Vagina (tissue), 2 donors: Measurements from ENCODE around the gene PRAMEF15. TPM values are rescaled to one million over a fixed set of nuclear protein-coding genes. Genes with fewer than 3 reads are reported as not detected.
A peak's percentile ranks its signal among the peaks of the same experiment; 100 is the strongest.
"Not testable (repeated sequence)": the region's sequence is repeated elsewhere in the genome, so short reads cannot be mapped to it uniquely, and the experiment has no call there.

Experiments used
- DNase-seq, 2 donors: peaks; one replicate each; pipeline ENCODE4 v3.0.0-alpha.2; 2017; ENCODE audit errors: extremely low spot score in 2 of 2
- H3K27ac ChIP-seq: fragments of 200-600 bp; sonication (generic); one replicate; pipeline ENCODE4 v1.5.1; 2019
- H3K27me3 ChIP-seq: fragments of 200-600 bp; sonication (generic); one replicate; pipeline ENCODE4 v1.5.1; 2019
- H3K36me3 ChIP-seq, 2 donors: fragments of 200-600 bp; sonication (generic); one replicate each; pipeline ENCODE4 v1.5.1; 2017 to 2019
- H3K4me1 ChIP-seq: fragments of 200-600 bp; sonication (generic); one replicate; pipeline ENCODE4 v1.5.1; 2019
- H3K4me3 ChIP-seq, 2 donors: fragments of 200-600 bp; sonication (generic); 1 replicate in 1 of 2; 2 replicates in 1 of 2; pipeline ENCODE4 v1.5.1; 2016 to 2019
- H3K9me3 ChIP-seq: fragments of 200-600 bp; sonication (generic); one replicate; pipeline ENCODE4 v1.5.1; 2019
- intact Hi-C: fragments of 100-400 bp; cut with DNase I; formaldehyde crosslinking; loops from one replicate; pipeline ENCODE4 v1.15.1; 2023
- total RNA-seq: library from RNA; depleted of rRNA; stranded (reverse); fragments of >200 nt; gene quantifications from one replicate; pipeline ENCODE4 v1.2.3, GENCODE V29; 2016

The PRAMEF15 gene
- not detected for total RNA-seq

GRCh38 chr1:13315281-13315680 is at the start of gene PRAMEF15:
Gene PRAMEF15, plus strand, starts transcription at chr1:13315581. Its CDS starts 2,827 bp downstream, at chr1:13318408.
- H3K27me3 ChIP-seq, H3K4me1 ChIP-seq, intact Hi-C loops, DNase-seq, H3K36me3 ChIP-seq, H3K4me3 ChIP-seq, H3K27ac ChIP-seq, H3K9me3 ChIP-seq: not testable (repeated sequence)

GRCh38 chr1:13277016-13277415 is 38.4 kb upstream of the PRAMEF15 start:
- intact Hi-C loops, H3K27me3 ChIP-seq, H3K27ac ChIP-seq, H3K36me3 ChIP-seq, H3K4me1 ChIP-seq, DNase-seq, H3K9me3 ChIP-seq, H3K4me3 ChIP-seq: not testable (repeated sequence)

DNA sequence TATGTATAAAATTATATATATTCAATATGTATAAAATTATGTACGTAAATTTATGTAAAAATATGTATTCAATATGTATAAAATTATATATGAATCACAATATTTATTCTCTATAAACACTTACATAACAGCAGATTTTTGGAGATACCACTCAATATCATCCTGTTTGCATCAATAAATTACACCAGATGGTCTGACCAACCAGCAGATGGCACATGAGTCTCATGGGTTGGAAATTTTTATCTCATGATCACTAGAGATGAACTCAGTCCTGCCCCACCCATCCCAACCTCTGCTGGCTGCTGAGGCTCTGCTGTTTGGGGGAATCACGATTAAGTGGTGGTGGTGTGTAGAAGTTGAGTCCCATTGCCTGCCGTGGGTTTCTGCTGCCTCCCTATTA is 35.8 kb upstream of the PRAMEF15 start:
- DNase-seq, H3K9me3 ChIP-seq, H3K27ac ChIP-seq, intact Hi-C loops, H3K4me1 ChIP-seq, H3K4me3 ChIP-seq, H3K36me3 ChIP-seq, H3K27me3 ChIP-seq: not testable (repeated sequence)

DNA sequence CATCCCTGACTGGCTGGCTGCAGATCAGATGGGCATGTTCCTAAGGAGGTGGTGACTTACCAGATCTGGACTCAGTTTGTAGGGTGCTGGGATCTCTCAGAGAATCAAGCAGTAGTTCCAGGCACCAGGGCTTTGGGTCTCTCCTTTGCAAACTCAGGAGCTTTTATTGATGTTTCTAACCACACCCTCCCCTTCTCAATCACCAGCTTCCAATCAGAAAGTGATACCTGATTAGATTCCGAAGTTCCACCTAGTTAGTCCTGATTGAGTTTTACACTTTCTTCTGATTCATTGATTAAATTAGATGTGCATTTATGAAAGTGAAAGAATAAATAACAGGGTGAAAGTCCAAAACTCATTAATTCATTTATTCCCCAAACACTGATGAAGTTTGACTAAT is 30.3 kb upstream of the PRAMEF15 start, which contains the start of gene PRAMEF8:
TSS of gene PRAMEF8 (minus strand) at position 101 of the 400 bp plus-strand sequence. CDS start 1,046 bp downstream, outside the sequence.
- H3K36me3 ChIP-seq, H3K9me3 ChIP-seq, H3K27ac ChIP-seq, H3K27me3 ChIP-seq, DNase-seq, H3K4me3 ChIP-seq, intact Hi-C loops, H3K4me1 ChIP-seq: not testable (repeated sequence)

- H3K27ac ChIP-seq, H3K27me3 ChIP-seq, H3K4me3 ChIP-seq, intact Hi-C loops, H3K9me3 ChIP-seq, H3K4me1 ChIP-seq, H3K36me3 ChIP-seq: not testable (repeated sequence)
- DNase-seq = peak in 1 of 2 donors; percentile 64
These were observed 26.4 kb upstream of the PRAMEF15 start for GRCh38 chr1:13289030-13289429.

DNA sequence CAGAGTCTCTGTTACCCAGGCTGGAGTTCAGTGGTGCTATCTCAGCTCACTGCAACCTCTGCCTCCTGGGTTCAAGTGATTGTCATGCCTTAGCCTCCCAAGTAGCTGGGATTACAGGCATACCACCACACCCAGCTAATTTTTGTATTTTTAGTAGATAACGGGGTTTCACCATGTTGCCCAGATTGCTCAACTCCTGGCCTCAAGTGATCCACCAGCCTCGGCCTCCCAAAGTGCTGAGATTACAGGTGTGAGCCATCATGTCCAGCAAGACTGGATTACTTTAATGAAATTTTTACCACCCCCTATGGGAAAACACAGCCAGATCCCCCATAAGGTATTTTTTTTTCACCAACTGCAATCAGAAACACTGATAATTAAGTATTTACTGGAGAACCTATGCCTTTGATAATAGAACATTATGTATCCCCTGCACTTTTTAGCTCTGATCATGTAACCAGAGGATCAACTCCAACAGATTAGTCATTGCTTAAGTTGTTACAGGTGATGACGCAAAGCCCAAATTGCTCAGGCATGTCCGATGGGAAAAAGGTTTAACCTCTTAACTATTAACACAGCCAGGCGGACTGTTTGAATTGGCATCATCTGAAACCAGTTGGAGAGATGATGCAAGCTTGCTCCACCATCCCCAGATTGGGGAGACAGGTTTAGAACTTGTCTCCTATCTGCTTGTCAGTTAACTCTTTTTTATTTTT is 18.0 kb upstream of the PRAMEF15 start:
- H3K4me1 ChIP-seq, H3K4me3 ChIP-seq, H3K27ac ChIP-seq, H3K9me3 ChIP-seq, H3K36me3 ChIP-seq, H3K27me3 ChIP-seq, intact Hi-C loops, DNase-seq: not testable (repeated sequence)

DNA sequence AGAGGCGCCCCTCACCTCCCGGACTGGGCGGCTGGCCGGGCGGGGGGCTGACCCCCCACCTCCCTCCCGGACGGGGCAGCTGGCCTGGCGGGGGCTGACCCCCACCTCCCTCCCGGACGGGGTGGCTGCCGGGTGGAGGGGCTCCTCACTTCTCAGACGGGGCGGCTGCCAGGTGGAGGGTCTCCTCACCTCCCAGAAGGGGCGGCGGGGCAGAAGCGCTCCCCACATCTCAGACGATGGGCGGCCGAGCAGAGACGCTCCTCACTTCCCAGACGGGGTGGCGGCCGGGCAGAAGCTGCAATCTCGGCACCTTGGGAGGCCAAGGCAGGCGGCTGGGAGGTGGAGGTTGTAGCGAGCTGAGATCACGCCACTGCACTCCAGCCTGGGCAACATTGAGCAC is 16.7 kb upstream of the PRAMEF15 start:
- H3K9me3 ChIP-seq, H3K27me3 ChIP-seq, H3K27ac ChIP-seq, H3K4me1 ChIP-seq, intact Hi-C loops, DNase-seq, H3K4me3 ChIP-seq, H3K36me3 ChIP-seq: not testable (repeated sequence)

DNA sequence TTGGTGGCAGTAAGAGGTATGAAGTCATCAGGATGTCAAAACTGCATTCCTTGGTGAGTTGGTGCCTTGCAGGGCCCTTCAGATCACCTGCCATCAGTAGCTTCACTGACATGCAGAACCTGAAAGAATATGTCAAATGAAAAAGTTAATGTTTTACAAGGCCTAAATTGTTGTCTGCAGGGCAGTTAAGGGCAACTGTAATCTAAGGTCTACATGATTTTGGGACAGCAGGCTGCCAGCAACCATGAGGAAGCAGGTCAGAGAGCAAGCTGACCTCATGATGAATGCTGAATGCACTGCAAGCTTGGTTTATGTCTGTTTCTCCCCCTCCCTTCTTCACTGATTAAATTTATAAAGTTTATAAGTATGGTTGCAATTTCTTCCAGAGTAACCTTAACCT is 13.2 kb upstream of the PRAMEF15 start:
- intact Hi-C loops, H3K4me3 ChIP-seq, H3K27ac ChIP-seq: not testable (repeated sequence)

GRCh38 chr1:13303239-13303638 is 12.1 kb upstream of the PRAMEF15 start, which contains the start of gene PRAMEF33:
Gene PRAMEF33, plus strand, starts transcription at chr1:13303539. Its CDS starts 2,416 bp downstream, at chr1:13305955.
- H3K9me3 ChIP-seq, H3K4me3 ChIP-seq: not testable (repeated sequence)

More for the DNA sequence above, 13.2 kb upstream of the PRAMEF15 start:
- not testable (repeated sequence) for H3K36me3 ChIP-seq, DNase-seq, H3K27me3 ChIP-seq, H3K4me1 ChIP-seq, H3K9me3 ChIP-seq

GRCh38 chr1:13342496-13342895 is 27.1 kb downstream of the PRAMEF15 start:
- DNase-seq, H3K27me3 ChIP-seq, H3K9me3 ChIP-seq, H3K4me1 ChIP-seq, H3K27ac ChIP-seq, H3K4me3 ChIP-seq, H3K36me3 ChIP-seq, intact Hi-C loops: not testable (repeated sequence)

More at GRCh38 chr1:13303239-13303638, 12.1 kb upstream of the PRAMEF15 start, which contains the start of gene PRAMEF33:
- H3K27me3 ChIP-seq, H3K36me3 ChIP-seq, intact Hi-C loops, H3K27ac ChIP-seq, DNase-seq, H3K4me1 ChIP-seq: not testable (repeated sequence)

GRCh38 chr1:13347034-13347433 is 31.7 kb downstream of the PRAMEF15 start, which contains the start of gene PRAMEF14:
Gene PRAMEF14, minus strand, starts transcription at chr1:13347134. Its CDS starts 1,820 bp downstream, at chr1:13345314.
- H3K27ac ChIP-seq, intact Hi-C loops: not testable (repeated sequence)

DNA sequence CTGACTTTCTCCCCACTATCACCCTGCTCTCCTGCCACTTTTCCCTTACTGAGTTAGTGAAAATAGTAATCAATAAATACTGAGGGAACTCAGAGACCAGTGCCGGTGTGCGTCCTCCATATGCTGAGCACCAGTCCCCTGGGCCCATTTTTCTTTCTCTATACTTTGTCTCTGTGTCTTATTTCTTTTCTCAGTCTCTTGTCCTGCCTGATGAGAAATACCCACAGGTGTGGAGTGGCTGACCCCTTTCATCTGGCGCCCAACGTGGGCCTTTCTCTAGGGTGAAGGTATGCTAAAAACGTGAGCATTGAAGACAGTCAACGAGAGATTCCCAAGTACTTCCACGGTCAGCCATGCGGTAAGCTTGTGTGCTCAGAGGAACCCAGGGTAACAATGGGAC is 38.1 kb downstream of the PRAMEF15 start:
- H3K27ac ChIP-seq, H3K27me3 ChIP-seq, DNase-seq, H3K9me3 ChIP-seq, intact Hi-C loops, H3K36me3 ChIP-seq, H3K4me3 ChIP-seq, H3K4me1 ChIP-seq: not testable (repeated sequence)

More at GRCh38 chr1:13347034-13347433, 31.7 kb downstream of the PRAMEF15 start, which contains the start of gene PRAMEF14:
- not testable (repeated sequence) for H3K27me3 ChIP-seq, H3K4me3 ChIP-seq, H3K4me1 ChIP-seq, DNase-seq, H3K9me3 ChIP-seq, H3K36me3 ChIP-seq

DNA sequence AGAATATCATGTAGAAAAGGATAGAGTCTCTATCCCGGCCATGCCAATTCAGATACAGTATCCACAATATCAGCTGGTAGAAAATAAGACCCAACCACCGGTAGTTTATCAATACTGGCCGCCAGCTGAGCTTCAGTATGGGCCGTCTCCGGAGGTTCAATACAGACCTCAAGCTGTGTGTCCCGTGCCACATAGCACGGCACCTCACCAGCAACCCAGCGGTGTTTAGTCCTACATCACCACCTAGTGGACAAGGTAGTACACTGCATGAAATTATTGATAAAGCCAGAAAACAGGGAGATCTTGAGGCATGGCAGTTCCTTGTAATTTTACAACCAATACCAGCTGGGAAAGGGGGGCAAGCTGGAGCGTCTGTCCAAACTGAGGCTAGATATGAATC is 39.1 kb downstream of the PRAMEF15 start:
- H3K27me3 ChIP-seq, H3K36me3 ChIP-seq, DNase-seq, intact Hi-C loops, H3K4me1 ChIP-seq, H3K27ac ChIP-seq, H3K4me3 ChIP-seq, H3K9me3 ChIP-seq: not testable (repeated sequence)
